ENCODE measurements around the gene AMELX.

- TF ChIP-seq CTCF (conservative IDR thresholded peaks at IDR 0.05; ENCODE audit: low read length) (no peak), EZH2phosphoT487 (IDR thresholded peaks at IDR 0.05; ENCODE audit: borderline replicate concordance, low read depth, low read length) (no peak)
Measured at GRCh38 chrX:11309220-11309619, 16.0 kb downstream of the AMELX start.
